ENCODE data around the gene NSG1. TPM values are rescaled to one million over a fixed set of nuclear protein-coding genes. Genes with fewer than 3 reads are reported as not detected.

The NSG1 gene
- total RNA-seq, 4 donors from 2014 or later = 2.2 to 3.5 (median 2.7) TPM; not detected in 1

DNA sequence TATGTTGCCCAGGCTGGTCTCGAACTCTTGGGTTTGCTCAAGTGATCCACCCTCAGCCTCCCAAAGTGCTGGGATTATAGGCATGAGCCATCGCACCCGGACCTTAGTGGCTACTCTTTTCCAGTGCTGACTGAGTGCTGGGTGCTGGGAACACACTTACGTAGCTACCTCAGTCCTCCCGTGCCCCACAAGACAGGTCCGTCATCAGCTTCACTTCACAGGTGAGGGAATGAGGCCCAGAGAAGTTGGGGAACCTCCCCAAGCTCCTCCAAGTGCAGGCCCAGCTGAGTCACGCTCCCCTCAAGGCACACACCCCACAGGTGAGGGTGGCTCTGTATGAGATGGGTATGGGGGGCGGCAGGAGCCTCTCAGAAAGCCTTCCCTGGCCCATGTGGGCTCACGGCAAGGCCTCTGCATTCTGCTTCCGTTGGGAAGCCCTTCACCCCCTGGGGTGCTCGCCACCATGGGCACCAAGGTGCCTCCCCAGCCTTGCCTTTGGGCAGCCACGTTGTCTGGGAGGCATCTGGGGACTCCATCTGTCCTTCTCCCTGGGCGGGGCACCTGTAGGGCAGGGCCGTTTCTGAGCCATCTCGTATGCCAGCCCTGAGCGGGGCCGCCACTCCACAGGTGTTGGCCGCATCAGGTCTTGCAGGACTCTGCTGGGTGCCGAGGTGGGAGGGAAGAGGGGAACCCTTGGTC, 28.4 kb downstream of the NSG1 start:
- Histone ChIP-seq H3K36me3 (peaks cover 0 to 15% (median 5%) of the 10 kb centered on the region in 4 donors), H3K27me3 (no peaks in the 10 kb centered on the region), H3K27ac (no peak overlapping the region), H3K4me1 (no peaks in the 10 kb centered on the region), H3K4me3 (no peak overlapping the region), H3K9me3 (no peaks in the 10 kb centered on the region)
- in situ Hi-C loops (cut with MboI; ENCODE audit: low pct_ligation_motif_present in 1 of 4, low pct_unique_long_range_greater_than_20kb in 1 of 4, low sequenced_read_pairs in 3 of 4) (no loop called here), intact Hi-C loops (cut with DNase I; ENCODE audit: low total_unique reads) (no loop called here)
- WGBS, 2 donors (ENCODE audit: low coverage in 1 of 2) = 95 to 100% methylated on average over 1 to 19 of the region's 19 CpGs
- DNase-seq = no peak
- TF ChIP-seq POLR2A (IDR thresholded peaks at IDR 0.05) (no peak), POLR2AphosphoS5 (IDR thresholded peaks at IDR 0.05) (no peak), EP300 (IDR thresholded peaks at IDR 0.05; ENCODE audit: low read depth) (no peak)
- TF ChIP-seq, protein P1, sequence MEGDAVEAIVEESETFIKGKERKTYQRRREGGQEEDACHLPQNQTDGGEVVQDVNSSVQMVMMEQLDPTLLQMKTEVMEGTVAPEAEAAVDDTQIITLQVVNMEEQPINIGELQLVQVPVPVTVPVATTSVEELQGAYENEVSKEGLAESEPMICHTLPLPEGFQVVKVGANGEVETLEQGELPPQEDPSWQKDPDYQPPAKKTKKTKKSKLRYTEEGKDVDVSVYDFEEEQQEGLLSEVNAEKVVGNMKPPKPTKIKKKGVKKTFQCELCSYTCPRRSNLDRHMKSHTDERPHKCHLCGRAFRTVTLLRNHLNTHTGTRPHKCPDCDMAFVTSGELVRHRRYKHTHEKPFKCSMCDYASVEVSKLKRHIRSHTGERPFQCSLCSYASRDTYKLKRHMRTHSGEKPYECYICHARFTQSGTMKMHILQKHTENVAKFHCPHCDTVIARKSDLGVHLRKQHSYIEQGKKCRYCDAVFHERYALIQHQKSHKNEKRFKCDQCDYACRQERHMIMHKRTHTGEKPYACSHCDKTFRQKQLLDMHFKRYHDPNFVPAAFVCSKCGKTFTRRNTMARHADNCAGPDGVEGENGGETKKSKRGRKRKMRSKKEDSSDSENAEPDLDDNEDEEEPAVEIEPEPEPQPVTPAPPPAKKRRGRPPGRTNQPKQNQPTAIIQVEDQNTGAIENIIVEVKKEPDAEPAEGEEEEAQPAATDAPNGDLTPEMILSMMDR (IDR thresholded peaks at IDR 0.05) = no peak

DNA sequence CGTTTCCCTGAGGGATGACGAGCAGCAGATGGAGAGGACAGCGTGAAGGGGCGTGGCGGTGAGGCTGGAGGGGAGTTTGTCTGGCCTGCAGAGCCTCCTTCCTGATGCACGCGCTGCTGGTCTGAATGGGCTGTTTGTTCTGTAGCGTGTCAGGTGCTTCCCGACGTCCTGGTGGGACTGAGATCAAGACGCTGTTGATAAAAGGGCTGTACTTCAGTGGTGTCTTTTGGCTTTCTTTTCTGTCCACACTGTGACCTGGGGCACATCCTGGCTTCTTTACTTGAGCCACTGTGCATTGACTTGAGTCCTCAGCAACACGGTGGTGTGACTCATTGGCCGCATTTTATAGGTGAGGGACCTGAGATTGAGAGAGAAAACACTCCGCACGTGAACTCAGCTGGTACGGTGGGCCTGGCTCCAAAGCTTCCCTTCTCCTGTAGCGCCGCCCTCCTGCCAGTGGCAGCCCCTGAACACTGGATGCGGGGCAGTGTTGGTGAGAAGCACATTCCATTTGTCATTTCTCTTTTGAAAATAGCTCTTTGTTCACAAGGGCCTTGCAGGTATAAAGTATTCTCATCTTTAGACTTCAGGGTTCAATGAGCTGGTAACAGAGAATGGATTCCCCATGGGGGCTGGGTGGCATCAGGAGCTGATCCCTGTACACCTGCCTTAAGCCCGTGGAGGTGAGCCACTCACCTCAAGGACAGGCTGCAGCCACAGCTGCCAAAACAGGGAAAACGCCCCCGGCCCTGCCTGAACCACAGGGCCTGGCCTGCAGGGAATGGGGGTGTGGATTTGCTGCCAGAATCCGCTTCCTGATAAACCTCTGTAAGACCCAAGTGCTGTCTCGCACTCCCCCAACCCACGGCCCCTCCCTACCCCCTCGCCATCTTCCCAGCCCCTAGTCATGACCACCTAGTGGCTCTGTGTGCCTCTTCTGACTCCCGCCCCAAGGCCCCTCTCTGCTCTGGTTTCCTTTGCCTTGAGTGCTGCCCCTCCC, 29.2 kb downstream of the NSG1 start:
- DNase-seq = no peak
- Histone ChIP-seq H3K27me3 (no peaks in the 10 kb centered on the region), H3K9me3 (no peaks in the 10 kb centered on the region), H3K4me3 (no peak overlapping the region), H3K36me3 (peaks cover 0 to 23% (median 8%) of the 10 kb centered on the region in 4 donors), H3K4me1 (no peaks in the 10 kb centered on the region), H3K27ac (no peak overlapping the region)
- in situ Hi-C loops (cut with MboI; ENCODE audit: low pct_ligation_motif_present in 1 of 4, low pct_unique_long_range_greater_than_20kb in 1 of 4, low sequenced_read_pairs in 3 of 4) (no loop called here), intact Hi-C loops (cut with DNase I; ENCODE audit: low total_unique reads) (no loop called here)
- 75 to 93% methylated on average over 5 to 27 of the region's 27 CpGs for WGBS, 2 donors (ENCODE audit: low coverage in 1 of 2)
- no peak for TF ChIP-seq EP300 (IDR thresholded peaks at IDR 0.05; ENCODE audit: low read depth)
- TF ChIP-seq POLR2A (IDR thresholded peaks at IDR 0.05) = no peak
- TF ChIP-seq, protein P1 (IDR thresholded peaks at IDR 0.05) = no peak
- no peak for TF ChIP-seq POLR2AphosphoS5 (IDR thresholded peaks at IDR 0.05)

DNA sequence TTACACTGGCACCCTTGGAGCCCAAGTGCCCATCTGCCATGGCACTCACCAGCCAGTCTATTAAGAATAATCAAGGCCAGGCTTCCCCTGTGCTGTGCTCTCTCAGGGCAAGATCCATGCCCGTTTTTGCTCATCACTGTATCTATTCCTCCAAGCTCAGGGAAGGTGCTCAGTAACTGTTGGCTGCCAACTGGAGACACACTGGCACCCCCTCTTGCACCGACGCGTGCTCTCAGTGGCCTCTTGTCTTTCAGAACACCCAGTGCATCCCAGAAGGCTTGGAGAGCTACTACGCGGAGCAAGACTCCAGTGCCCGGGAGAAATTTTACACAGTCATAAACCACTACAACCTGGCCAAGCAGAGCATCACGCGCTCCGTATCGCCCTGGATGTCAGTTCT, 30.1 kb downstream of the NSG1 start:
- in situ Hi-C loops (cut with MboI; ENCODE audit: low pct_ligation_motif_present in 1 of 4, low pct_unique_long_range_greater_than_20kb in 1 of 4, low sequenced_read_pairs in 3 of 4) = no loop called here

More for the DNA sequence above, 30.1 kb downstream of the NSG1 start:
- no peaks in the 10 kb centered on the region for H3K4me1 ChIP-seq
- H3K27ac ChIP-seq = no peak overlapping the region
- WGBS, 2 donors (ENCODE audit: low coverage in 1 of 2) = 97% methylated on average over 11 of the region's 11 CpGs; no CpG with 5 or more reads in 1 of the 2 donors
- H3K27me3 ChIP-seq = no peaks in the 10 kb centered on the region
- H3K36me3 ChIP-seq = peaks cover 0 to 30% (median 8%) of the 10 kb centered on the region in 4 donors
- intact Hi-C loops (cut with DNase I; ENCODE audit: low total_unique reads) = no loop called here
- H3K4me3 ChIP-seq = no peak overlapping the region
- H3K9me3 ChIP-seq = no peaks in the 10 kb centered on the region
- TF ChIP-seq POLR2A (IDR thresholded peaks at IDR 0.05) = no peak
- TF ChIP-seq, protein P1 (IDR thresholded peaks at IDR 0.05) = no peak
- no peak for TF ChIP-seq POLR2AphosphoS5 (IDR thresholded peaks at IDR 0.05)
- TF ChIP-seq EP300 (IDR thresholded peaks at IDR 0.05; ENCODE audit: low read depth) = no peak
- DNase-seq = no peak

Data from transverse colon (tissue), 4 donors.